Heart left ventricle (tissue), 16 donors: ENCODE measurements around the gene SPRYD7. TPM values are rescaled to one million over a fixed set of nuclear protein-coding genes. Genes with fewer than 3 reads are reported as not detected.

Experiments used
- ATAC-seq, 4 donors: fragments of 200-7000 bp; cut with Tn5 transposase; one replicate each; pipeline ENCODE4 v1.9.1; 2020 to 2022; ENCODE audit warnings: moderate library complexity in 4 of 4, mild to moderate bottlenecking in 3 of 4, moderate number of reproducible peaks in 1 of 4
- DNase-seq, 5 donors: peaks; one replicate each; pipeline ENCODE4 v3.0.0-alpha.2; 2020
- H3K27ac ChIP-seq, 12 donors: fragments of 200-600 bp; sonication (generic) in 4 of 12; one replicate each; pipeline versions ENCODE4 v1.5.0 to v1.8.0; 2016 to 2022; ENCODE audit warnings: mild to moderate bottlenecking in 2 of 12
- H3K27me3 ChIP-seq, 9 donors: fragments of 200-600 bp; sonication (generic) in 2 of 9; one replicate each; pipeline versions ENCODE4 v1.5.1 to v1.8.0; 2016 to 2022; ENCODE audit warnings: mild to moderate bottlenecking in 3 of 9
- H3K36me3 ChIP-seq, 9 donors: fragments of 200-600 bp; sonication (generic) in 2 of 9; one replicate each; pipeline versions ENCODE4 v1.5.0 to v1.8.0; 2018 to 2022; ENCODE audit warnings: mild to moderate bottlenecking in 2 of 9
- H3K4me1 ChIP-seq, 12 donors: fragments of 200-600 bp; sonication (generic) in 4 of 12; one replicate each; pipeline versions ENCODE4 v1.5.0 to v1.8.0; 2016 to 2022; ENCODE audit warnings: mild to moderate bottlenecking in 3 of 12
- H3K4me3 ChIP-seq, 12 donors: fragments of 200-600 bp; sonication (generic) in 4 of 12; one replicate each; pipeline versions ENCODE4 v1.5.0 to v1.8.0; 2017 to 2022; ENCODE audit warnings: mild to moderate bottlenecking in 9 of 12, moderate library complexity in 4 of 12
- H3K9me3 ChIP-seq, 12 donors: fragments of 200-600 bp; sonication (generic) in 4 of 12; one replicate each; pipeline versions ENCODE4 v1.5.0 to v1.8.0; 2016 to 2022; ENCODE audit warnings: mild to moderate bottlenecking in 1 of 12
- POLR2A ChIP-seq, 2 donors: fragments of 450-650 bp; IDR thresholded peaks; one replicate each; pipeline ENCODE4 v1.6.1; 2017; ENCODE audit warnings: antibody characterized with exemption in 2 of 2, mild to moderate bottlenecking in 2 of 2, moderate library complexity in 2 of 2
- WGBS, 4 donors: extraction: QIAGEN DNeasy Blood & Tissue Kit in 2 of 4; methylation state at CpG; one replicate each; pipeline versions ENCODE4 v1.1.5 to v1.1.7; 2013 to 2018; 5-methylcytosine and 5-hydroxymethylcytosine counted together
- intact Hi-C, 10 donors: fragments of 100-400 bp; cut with DNase I; formaldehyde crosslinking; loops; one replicate each; pipeline versions ENCODE4 v1.11.1 to v1.14.2; 2022
- polyA plus RNA-seq, 2 donors: library from polyadenylated mRNA; stranded (reverse); fragments of 200-250 nt; gene quantifications; one replicate each; pipeline ENCODE4 v1.2.3, GENCODE V29; 2013
- total RNA-seq, 9 donors: library from RNA; depleted of rRNA in 2 of 9; stranded (reverse); fragments of >200 nt in 2 of 9; fragmentation: NEBNext Ultra II Directional in 3 of 9; extraction: Animal tissue kit (Norgen Biotek cat#: 25700) in 3 of 9; gene quantifications; one replicate each; pipeline versions ENCODE4 v1.1.0 to v1.2.4, GENCODE V29; 2016 to 2023
- TF ChIP-seq, protein P1 (sequence below), 12 donors: fragments of 200-600 bp; sonication (generic) in 4 of 12; IDR thresholded peaks; one replicate each; pipeline versions ENCODE4 v1.5.0 to v1.8.0; 2018 to 2022; ENCODE audit warnings: antibody characterized with exemption in 12 of 12, mild to moderate bottlenecking in 5 of 12
- donor health status: ischemic (EF 13 %, LVEDD 7.1; RV severe dilation, severe dysfunction).
- donor health status: healthy with polysubstance abuse.
- donor health status: DM: no; HTN: yes; CAD: no.
- donor health status: DM: no; HTN: no; CAD: no.
- donor health status: ischemic (EF 25% LVEDD 6.9; RV normal size, moderate dysfunction).
- donor health status: ischemic (EF 25% LVEDD 5.7; RV mildly dilated, moderate dysfunction).
- donor health status: healthy.
- donor health status: DM: yes; HTN: yes; CAD: no.
- donor health status: ischemic (EF 35%, LVEDD 5.7; RV mildly dilated, moderate dysfunction).
- donor health status: nonischemic (EF 11% LVEDD 7.7; RV severe dilation, severe dysfunction).
- donor health status: DM: yes; HTN: yes; CAD: no.
- donor health status: PGD.
- donor health status: ischemic (EF 29% LVEDD 5.4; RV normal size, mild dysfunction).
- donor health status: nonischemic (EF 23%, LVEDD 6.1; RV moderate dilation, normal function).

SPRYD7 gene
- total and polyA plus RNA-seq, 11 donors, result 6.3 to 14.4 (median 12.3) TPM

DNA sequence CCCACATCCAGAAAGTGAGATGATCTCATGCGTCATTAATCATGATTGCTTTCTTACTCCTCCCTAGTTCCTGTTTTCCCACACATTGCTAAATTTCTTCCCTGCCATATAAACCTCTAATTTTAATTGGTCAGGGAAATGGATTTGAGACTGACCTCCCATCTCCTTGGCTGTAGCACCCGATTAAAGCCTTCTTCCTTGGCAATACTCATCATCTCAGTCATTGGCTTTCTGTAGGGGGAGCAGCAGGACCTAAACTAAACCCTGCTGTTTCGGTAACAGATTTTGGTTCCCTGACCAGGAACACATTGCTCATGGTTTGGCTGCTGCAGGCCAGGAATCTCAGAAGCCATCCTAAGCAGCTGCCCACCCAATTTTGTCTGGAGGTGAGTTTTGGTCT lies 61.7 kb downstream of the SPRYD7 start:
- intact Hi-C loops, result no loop called here
- Histone ChIP-seq H3K4me1 (no peaks in the 10 kb centered on the region), H3K36me3 (no peaks in the 10 kb centered on the region), H3K9me3 (peaks cover 0 to 30% (median 8%) of the 10 kb centered on the region in 12 donors), H3K27ac (no peak overlapping the region), H3K4me3 (no peak overlapping the region), H3K27me3 (no peaks in the 10 kb centered on the region)
- 87 to 95% (median 93%) methylated on average over 3 of the region's 3 CpGs for WGBS, 4 donors
- DNase-seq (no peak), ATAC-seq (no peak)
- TF ChIP-seq, protein P1, sequence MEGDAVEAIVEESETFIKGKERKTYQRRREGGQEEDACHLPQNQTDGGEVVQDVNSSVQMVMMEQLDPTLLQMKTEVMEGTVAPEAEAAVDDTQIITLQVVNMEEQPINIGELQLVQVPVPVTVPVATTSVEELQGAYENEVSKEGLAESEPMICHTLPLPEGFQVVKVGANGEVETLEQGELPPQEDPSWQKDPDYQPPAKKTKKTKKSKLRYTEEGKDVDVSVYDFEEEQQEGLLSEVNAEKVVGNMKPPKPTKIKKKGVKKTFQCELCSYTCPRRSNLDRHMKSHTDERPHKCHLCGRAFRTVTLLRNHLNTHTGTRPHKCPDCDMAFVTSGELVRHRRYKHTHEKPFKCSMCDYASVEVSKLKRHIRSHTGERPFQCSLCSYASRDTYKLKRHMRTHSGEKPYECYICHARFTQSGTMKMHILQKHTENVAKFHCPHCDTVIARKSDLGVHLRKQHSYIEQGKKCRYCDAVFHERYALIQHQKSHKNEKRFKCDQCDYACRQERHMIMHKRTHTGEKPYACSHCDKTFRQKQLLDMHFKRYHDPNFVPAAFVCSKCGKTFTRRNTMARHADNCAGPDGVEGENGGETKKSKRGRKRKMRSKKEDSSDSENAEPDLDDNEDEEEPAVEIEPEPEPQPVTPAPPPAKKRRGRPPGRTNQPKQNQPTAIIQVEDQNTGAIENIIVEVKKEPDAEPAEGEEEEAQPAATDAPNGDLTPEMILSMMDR (IDR thresholded peaks at IDR 0.05), result no peak
- TF ChIP-seq POLR2A (IDR thresholded peaks at IDR 0.05), result no peak

DNA sequence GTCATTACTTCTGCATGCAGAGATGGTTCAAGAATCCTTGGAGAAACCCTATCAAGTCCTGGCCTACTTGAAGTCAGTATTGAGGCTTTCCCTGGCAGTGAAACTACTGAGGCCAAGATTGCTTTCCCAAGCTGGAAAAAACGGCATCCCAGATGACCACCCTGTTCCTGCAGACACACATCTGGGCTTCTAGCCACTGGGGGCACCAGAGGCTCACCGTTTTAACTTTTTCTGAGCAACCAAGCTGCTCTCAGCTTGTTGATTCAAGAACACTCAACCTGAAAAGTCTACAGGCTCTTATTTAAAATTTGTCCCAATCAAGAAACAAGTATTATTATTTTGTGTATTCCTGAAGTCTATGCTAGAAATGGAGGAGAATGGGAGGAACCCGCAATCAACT lies 66.6 kb downstream of the SPRYD7 start:
- Histone ChIP-seq H3K36me3 (no peaks in the 10 kb centered on the region), H3K27ac (no peak overlapping the region), H3K4me3 (no peak overlapping the region), H3K27me3 (no peaks in the 10 kb centered on the region), H3K9me3 (peaks cover 0 to 7% (median 0%) of the 10 kb centered on the region in 12 donors), H3K4me1 (no peaks in the 10 kb centered on the region)
- intact Hi-C loops, result no loop called here
- 38 to 46% (median 42%) methylated on average over 3 of the region's 3 CpGs for WGBS, 4 donors
- ATAC-seq, result no peak
- DNase-seq, result no peak
- TF ChIP-seq, protein P1 (IDR thresholded peaks at IDR 0.05), result peak in 6 of 12 donors; percentile 11 to 24 (median 20)
- TF ChIP-seq POLR2A (IDR thresholded peaks at IDR 0.05), result no peak

DNA sequence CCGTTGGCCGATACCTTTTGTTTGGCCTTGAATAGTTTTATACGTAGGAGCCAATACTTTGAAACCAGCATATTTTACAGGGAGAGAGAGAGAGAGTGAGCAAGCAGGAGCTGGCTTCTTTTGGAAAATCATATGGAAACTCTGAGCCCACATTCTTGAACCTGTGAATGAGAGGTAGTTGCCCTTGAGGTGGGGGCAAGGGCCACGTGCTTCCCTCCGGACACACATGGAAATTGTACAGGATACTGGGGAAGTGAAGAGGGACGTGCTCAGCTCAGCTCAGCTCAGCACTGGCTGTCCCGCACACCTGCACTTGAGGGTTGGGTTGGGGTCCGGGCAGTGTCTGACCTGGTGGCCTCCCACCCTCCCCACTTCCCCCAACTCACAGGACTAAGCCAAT lies 68.3 kb downstream of the SPRYD7 start:
- TF ChIP-seq POLR2A (IDR thresholded peaks at IDR 0.05), result no peak
- TF ChIP-seq, protein P1 (IDR thresholded peaks at IDR 0.05), result no peak
- H3K9me3 ChIP-seq, result peaks cover 0 to 7% (median 0%) of the 10 kb centered on the region in 12 donors
- intact Hi-C loops, result no loop called here
- H3K36me3 ChIP-seq, result no peaks in the 10 kb centered on the region
- H3K27me3 ChIP-seq, result no peaks in the 10 kb centered on the region
- H3K4me3 ChIP-seq, result no peak overlapping the region
- no peak for ATAC-seq
- no peak overlapping the region for H3K27ac ChIP-seq
- H3K4me1 ChIP-seq, result no peaks in the 10 kb centered on the region
- 80 to 86% (median 84%) methylated on average over 8 of the region's 8 CpGs for WGBS, 4 donors
- DNase-seq, result no peak

DNA sequence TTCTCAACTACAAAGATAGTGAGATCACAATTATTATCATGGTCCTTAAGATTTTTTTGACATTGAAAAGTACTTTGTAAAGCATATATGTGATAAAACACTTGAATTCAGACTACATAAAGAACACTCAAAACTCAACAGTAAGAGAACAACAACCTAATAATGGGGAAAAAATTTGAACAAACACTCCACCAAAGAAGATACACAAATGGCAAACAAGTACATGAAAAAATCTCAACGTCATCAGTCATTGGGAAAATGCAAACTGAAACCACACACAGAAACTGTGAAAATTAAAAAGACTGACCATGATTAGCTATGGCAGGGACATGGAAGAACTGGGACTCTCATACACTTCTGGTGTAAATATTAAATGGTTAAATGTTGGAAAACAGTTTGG lies 70.9 kb downstream of the SPRYD7 start:
- intact Hi-C loops, result no loop called here
- Histone ChIP-seq H3K27me3 (no peaks in the 10 kb centered on the region), H3K36me3 (no peaks in the 10 kb centered on the region), H3K4me1 (no peaks in the 10 kb centered on the region), H3K27ac (no peak overlapping the region), H3K9me3 (peaks cover 0 to 7% (median 0%) of the 10 kb centered on the region in 12 donors), H3K4me3 (no peak overlapping the region)
- TF ChIP-seq, protein P1 (IDR thresholded peaks at IDR 0.05), result no peak
- TF ChIP-seq POLR2A (IDR thresholded peaks at IDR 0.05), result no peak
- 76 to 87% (median 83%) methylated on average over 1 of the region's 1 CpG for WGBS, 4 donors
- ATAC-seq (no peak), DNase-seq (no peak)
